Fibroblast of lung (primary cell): ENCODE measurements around the gene ARL15. TPM values are rescaled to one million over a fixed set of nuclear protein-coding genes. Genes with fewer than 3 reads are reported as not detected.

Experiments used
- DNase-seq, 2 donors: peaks; one replicate each; pipeline versions ENCODE4 v3.0.0 to v3.0.0-alpha.2; 2010; ENCODE audit warnings: low read depth in 2 of 2
- H2AFZ ChIP-seq: 2 replicates; pipeline ENCODE4 v1.5.1; 2012; ENCODE audit warnings: low read length, control low read depth, inconsistent platforms
- H3K27ac ChIP-seq: 2 replicates; pipeline ENCODE4 v1.5.1; 2011; ENCODE audit warnings: low read length, control low read depth; ENCODE audit not compliant: insufficient read depth
- H3K27me3 ChIP-seq: 2 replicates; pipeline ENCODE4 v1.5.1; 2011; ENCODE audit warnings: mild to moderate bottlenecking, low read length; ENCODE audit not compliant: control insufficient read depth, insufficient read depth
- H3K36me3 ChIP-seq: 2 replicates; pipeline ENCODE4 v1.5.1; 2011; ENCODE audit warnings: low read length; ENCODE audit not compliant: control insufficient read depth, insufficient read depth
- H3K4me1 ChIP-seq: 2 replicates; pipeline ENCODE4 v1.5.1; 2011; ENCODE audit warnings: low read length; ENCODE audit not compliant: control insufficient read depth, insufficient read depth; ENCODE audit errors: extremely low read depth
- H3K4me2 ChIP-seq: 2 replicates; pipeline ENCODE4 v1.5.1; 2011; ENCODE audit warnings: low read length, control low read depth; ENCODE audit not compliant: insufficient read depth; ENCODE audit errors: extremely low read depth
- H3K4me3 ChIP-seq, 4 experiments: fragments of 200-600 bp in 1 of 4; sonication (generic) in 1 of 4; replicated peaks in 1 of 4; 2 replicates each; pipeline ENCODE4 v1.5.1; 2011 to 2016; ENCODE audit warnings: low read length in 4 of 4, low read depth in 3 of 4, mild to moderate bottlenecking in 3 of 4, control low read depth in 2 of 4, inconsistent platforms in 1 of 4, mixed read lengths in 1 of 4; ENCODE audit not compliant: insufficient read depth in 1 of 4; ENCODE audit errors: control extremely low read depth in 1 of 4
- H3K79me2 ChIP-seq: 2 replicates; pipeline ENCODE4 v1.5.1; 2012; ENCODE audit warnings: mild to moderate bottlenecking, low read length, inconsistent platforms; ENCODE audit not compliant: control insufficient read depth, insufficient read depth
- H3K9ac ChIP-seq: 2 replicates; pipeline ENCODE4 v1.5.1; 2011; ENCODE audit warnings: mild to moderate bottlenecking, low read length, control low read depth; ENCODE audit not compliant: insufficient read depth
- H3K9me3 ChIP-seq: 2 replicates; pipeline ENCODE4 v1.5.1; 2012; ENCODE audit warnings: low read depth, low read length; ENCODE audit not compliant: control insufficient read depth, insufficient read depth
- H4K20me1 ChIP-seq: 2 replicates; pipeline ENCODE4 v1.5.1; 2011; ENCODE audit warnings: low read length; ENCODE audit not compliant: control insufficient read depth, insufficient read depth; ENCODE audit errors: extremely low read depth
- EZH2 ChIP-seq: IDR thresholded peaks from 2 replicates; pipeline ENCODE4 v1.5.1; 2012; ENCODE audit warnings: low read length, control low read depth, mild to moderate bottlenecking; ENCODE audit errors: missing control alignments
- polyA plus RNA-seq, 2 donors: library from polyadenylated mRNA; depleted of rRNA in 1 of 2; stranded (reverse) in 1 of 2; unstranded in 1 of 2; fragments of >200 nt; gene quantifications; 2 replicates each; pipeline ENCODE4 v1.2.1, GENCODE V29; 2011 to 2012; ENCODE audit warnings: missing spikeins in 1 of 2
- total RNA-seq: library from RNA; depleted of rRNA; stranded (reverse); fragments of >200 nt; gene quantifications from 2 replicates; pipeline ENCODE4 v1.2.1, GENCODE V29; 2014
- TF ChIP-seq, protein P1 (sequence below), 2 donors: IDR thresholded peaks in 1 of 2; conservative IDR thresholded peaks in 1 of 2; 1 replicate in 1 of 2; 2 replicates in 1 of 2; pipeline ENCODE4 v1.5.1; 2011 to 2012; ENCODE audit warnings: low read length in 2 of 2, control low read depth in 1 of 2, inconsistent platforms in 1 of 2, low read depth in 1 of 2, mild to moderate bottlenecking in 1 of 2

The ARL15 gene
- total and polyA plus RNA-seq, 2 donors (not counting 1 experiment from before 2014, with no cell fraction given), result 20.6 to 28.7 TPM

DNA sequence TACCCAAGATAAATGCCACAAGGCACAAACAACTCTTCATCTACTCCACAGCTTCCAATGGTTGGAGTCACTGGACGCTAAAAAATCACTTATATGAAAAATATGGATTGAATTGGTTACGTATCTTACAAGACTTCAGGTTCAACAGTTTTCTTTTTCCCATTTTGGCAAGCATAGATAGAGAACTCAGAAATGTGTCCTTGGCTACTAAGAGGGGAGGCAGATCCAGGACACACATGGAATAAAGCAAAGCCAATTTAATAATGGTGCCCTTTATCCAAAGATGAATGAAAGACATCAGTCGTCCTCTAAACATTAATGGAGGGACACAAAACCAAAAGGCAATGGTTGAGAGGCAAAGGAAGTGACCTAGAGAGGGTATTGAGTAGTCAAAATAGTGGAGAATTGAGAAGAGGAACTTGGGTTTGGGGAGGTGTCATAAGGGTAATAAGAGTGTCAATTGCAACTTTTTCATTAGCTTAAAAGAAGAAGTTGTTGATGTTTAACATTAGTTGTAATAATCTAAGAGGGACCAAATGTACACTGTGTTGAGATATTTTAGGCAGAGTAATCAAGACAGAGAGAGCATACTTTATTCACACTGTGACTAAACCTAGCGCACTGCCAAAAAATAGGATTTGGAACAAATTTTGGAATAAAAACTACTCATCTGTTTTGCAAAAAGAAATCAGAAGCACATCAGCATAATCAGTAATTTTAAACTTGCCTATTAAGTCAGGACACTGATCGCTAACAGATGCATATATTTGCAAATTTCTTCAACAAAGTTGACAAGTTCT is 308.2 kb downstream of the ARL15 start:
- H3K27me3 ChIP-seq, result no peaks in the 10 kb centered on the region
- no peak for DNase-seq
- no peaks in the 10 kb centered on the region for H3K36me3 ChIP-seq
- H4K20me1 ChIP-seq, result no peaks in the 10 kb centered on the region
- H2AFZ ChIP-seq, result no peak overlapping the region
- H3K27ac ChIP-seq, result no peak overlapping the region
- H3K9me3 ChIP-seq, result no peaks in the 10 kb centered on the region
- no peak overlapping the region for H3K4me3 ChIP-seq
- H3K4me1 ChIP-seq, result no peaks in the 10 kb centered on the region
- H3K79me2 ChIP-seq, result no peaks in the 10 kb centered on the region
- H3K9ac ChIP-seq, result no peak overlapping the region
- TF ChIP-seq, protein P1, sequence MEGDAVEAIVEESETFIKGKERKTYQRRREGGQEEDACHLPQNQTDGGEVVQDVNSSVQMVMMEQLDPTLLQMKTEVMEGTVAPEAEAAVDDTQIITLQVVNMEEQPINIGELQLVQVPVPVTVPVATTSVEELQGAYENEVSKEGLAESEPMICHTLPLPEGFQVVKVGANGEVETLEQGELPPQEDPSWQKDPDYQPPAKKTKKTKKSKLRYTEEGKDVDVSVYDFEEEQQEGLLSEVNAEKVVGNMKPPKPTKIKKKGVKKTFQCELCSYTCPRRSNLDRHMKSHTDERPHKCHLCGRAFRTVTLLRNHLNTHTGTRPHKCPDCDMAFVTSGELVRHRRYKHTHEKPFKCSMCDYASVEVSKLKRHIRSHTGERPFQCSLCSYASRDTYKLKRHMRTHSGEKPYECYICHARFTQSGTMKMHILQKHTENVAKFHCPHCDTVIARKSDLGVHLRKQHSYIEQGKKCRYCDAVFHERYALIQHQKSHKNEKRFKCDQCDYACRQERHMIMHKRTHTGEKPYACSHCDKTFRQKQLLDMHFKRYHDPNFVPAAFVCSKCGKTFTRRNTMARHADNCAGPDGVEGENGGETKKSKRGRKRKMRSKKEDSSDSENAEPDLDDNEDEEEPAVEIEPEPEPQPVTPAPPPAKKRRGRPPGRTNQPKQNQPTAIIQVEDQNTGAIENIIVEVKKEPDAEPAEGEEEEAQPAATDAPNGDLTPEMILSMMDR (conservative IDR thresholded peaks at IDR 0.05 in 1 of 2, IDR thresholded peaks at IDR 0.05 in 1 of 2; ENCODE audit: low read depth in 1 of 2, low read length in 2 of 2), result no peak
- TF ChIP-seq EZH2, result no peak
- H3K4me2 ChIP-seq, result no peak overlapping the region

DNA sequence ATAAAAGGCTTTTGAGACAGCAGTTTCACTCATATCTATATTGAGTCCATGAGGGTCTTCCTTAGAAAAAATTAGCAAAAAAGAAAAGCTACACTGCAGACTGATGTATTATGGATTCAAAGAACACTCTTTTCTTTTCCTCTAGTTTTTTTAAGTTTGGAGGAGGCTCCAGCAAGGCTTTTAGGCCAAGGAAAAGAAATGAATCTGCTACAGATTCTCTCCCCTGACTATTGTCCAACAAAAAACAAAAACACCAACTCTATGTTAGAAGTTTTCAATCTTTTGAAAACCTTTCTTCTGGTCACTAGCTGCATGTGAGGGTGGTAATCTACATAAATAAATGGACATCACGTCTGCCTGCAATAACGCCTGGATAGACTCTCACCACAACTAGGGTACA is 310.4 kb downstream of the ARL15 start:
- Histone ChIP-seq H3K27me3 (no peaks in the 10 kb centered on the region), H3K79me2 (no peaks in the 10 kb centered on the region), H3K9me3 (no peaks in the 10 kb centered on the region), H4K20me1 (no peaks in the 10 kb centered on the region), H3K27ac (no peak overlapping the region), H3K9ac (no peak overlapping the region), H3K4me2 (no peak overlapping the region), H2AFZ (no peak overlapping the region), H3K4me1 (no peaks in the 10 kb centered on the region), H3K4me3 (no peak overlapping the region), H3K36me3 (no peaks in the 10 kb centered on the region)
- TF ChIP-seq, protein P1 (conservative IDR thresholded peaks at IDR 0.05 in 1 of 2, IDR thresholded peaks at IDR 0.05 in 1 of 2; ENCODE audit: low read depth in 1 of 2, low read length in 2 of 2), result no peak
- TF ChIP-seq EZH2, result no peak
- no peak for DNase-seq

DNA sequence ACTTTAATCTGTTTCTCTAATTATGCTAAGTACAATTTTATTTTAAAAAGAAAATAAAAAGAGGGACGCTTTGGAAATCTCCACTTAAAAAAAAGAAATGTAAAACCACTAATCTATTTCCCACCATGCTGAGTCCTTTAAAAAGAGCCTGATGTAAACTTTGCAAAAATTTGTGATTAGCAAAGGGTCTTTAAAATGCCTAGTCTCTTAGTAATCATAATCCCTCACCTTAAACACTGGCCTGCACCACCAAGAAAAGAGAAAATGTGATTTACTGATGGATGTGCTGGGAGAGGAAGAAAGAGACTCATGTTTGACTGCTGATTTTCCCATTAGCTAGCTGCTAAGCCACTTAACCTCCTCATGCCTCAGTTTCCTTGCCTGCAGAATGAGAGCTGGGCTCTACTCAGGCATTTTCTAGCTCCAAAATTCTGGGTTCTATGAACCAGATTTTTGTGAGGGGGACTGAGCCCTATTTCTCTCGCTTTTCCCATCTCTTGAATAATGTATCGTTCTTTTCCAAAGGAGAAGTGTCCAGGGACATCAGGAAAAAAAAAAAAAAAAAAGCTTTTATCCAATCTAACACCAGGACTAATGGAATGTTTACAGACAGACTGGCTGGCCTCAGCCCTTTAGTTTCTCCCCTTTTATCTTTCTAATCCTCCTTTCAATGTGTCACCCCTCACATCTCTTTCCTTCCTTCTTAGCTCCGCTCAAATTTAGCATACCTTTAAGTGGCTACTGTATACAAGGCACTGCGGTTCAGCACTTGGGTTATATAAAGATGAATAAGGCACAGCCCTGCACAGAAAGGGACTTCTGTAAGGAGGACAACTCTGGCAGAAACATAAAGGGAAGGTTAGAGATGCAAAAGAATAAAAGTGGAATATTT is 312.4 kb downstream of the ARL15 start:
- Histone ChIP-seq H3K9me3 (no peaks in the 10 kb centered on the region), H4K20me1 (no peaks in the 10 kb centered on the region), H3K27me3 (no peaks in the 10 kb centered on the region), H3K4me3 (no peak overlapping the region), H2AFZ (no peak overlapping the region), H3K4me1 (peaks cover 4% of the 10 kb centered on the region), H3K4me2 (no peak overlapping the region), H3K9ac (no peak overlapping the region), H3K36me3 (no peaks in the 10 kb centered on the region), H3K27ac (no peak overlapping the region), H3K79me2 (no peaks in the 10 kb centered on the region)
- TF ChIP-seq, protein P1 (conservative IDR thresholded peaks at IDR 0.05 in 1 of 2, IDR thresholded peaks at IDR 0.05 in 1 of 2; ENCODE audit: low read depth in 1 of 2, low read length in 2 of 2), result no peak
- no peak for TF ChIP-seq EZH2
- no peak for DNase-seq
